ENCODE data around the gene COX4I1. TPM values are rescaled to one million over a fixed set of nuclear protein-coding genes. Genes with fewer than 3 reads are reported as not detected.

COX4I1 gene
- total RNA-seq, 1 experiment from 2014 or later = 839 TPM

DNA sequence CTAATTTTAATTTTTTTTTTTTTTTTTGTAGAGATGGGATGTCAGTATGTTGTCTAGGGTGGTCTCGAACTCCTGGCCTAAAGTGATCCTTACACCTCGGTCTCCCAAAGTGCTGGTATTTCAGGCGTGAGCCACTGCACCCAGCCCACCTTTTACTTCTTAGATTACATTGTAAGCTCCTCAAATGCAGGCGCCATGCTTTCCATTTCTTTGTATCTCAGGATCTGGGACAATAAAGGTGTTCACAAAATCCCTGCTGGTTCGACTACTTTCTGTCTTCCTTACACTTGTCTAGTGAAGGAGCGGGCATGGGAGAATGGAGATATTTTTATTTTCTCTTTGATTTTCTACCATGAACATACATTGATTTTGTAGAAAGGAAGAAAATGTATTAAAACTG lies 25.4 kb upstream of the COX4I1 start:
- H3K4me3 ChIP-seq (replicated peaks in 1 of 2; ENCODE audit: low read depth in 1 of 2, low read length in 2 of 2) = no peak overlapping the region
- no TSS peak for BruUV-seq (replicated peaks)
- POLR2A ChIA-PET = no interaction called here
- H3K79me2 ChIP-seq (ENCODE audit: insufficient read depth, low read length) = no peaks in the 10 kb centered on the region
- H3K4me1 ChIP-seq (ENCODE audit: control insufficient read depth in 1 of 2, insufficient read depth in 2 of 2, low read length in 2 of 2) = no peaks in the 10 kb centered on the region
- DNase-seq (ENCODE audit: low read depth, low spot score) (no peak), ATAC-seq (no peak)
- no peak overlapping the region for H3K4me2 ChIP-seq (ENCODE audit: low read length)
- H3K9ac ChIP-seq (ENCODE audit: low read length) = no peak overlapping the region
- H2AFZ ChIP-seq (ENCODE audit: low read depth, low read length, poor library complexity, severe bottlenecking) = no peak overlapping the region
- no peaks in the 10 kb centered on the region for H3K9me3 ChIP-seq (ENCODE audit: control insufficient read depth in 1 of 2, insufficient read depth in 1 of 2, low read depth in 1 of 2, low read length in 2 of 2)
- intact Hi-C loops (cut with micrococcal nuclease) = no loop called here
- TF ChIP-seq CBX3 (IDR thresholded peaks at IDR 0.05; ENCODE audit: low read depth) = no peak
- no peak for TF ChIP-seq ELF1 (IDR thresholded peaks at IDR 0.05; ENCODE audit: borderline replicate concordance, low read depth)
- TF ChIP-seq SIN3A (IDR thresholded peaks at IDR 0.05; ENCODE audit: low read depth) = no peak
- TF ChIP-seq RAD21 (IDR thresholded peaks at IDR 0.05; ENCODE audit: low read depth) = no peak
- no peak for TF ChIP-seq CEBPB (IDR thresholded peaks at IDR 0.05; ENCODE audit: low read depth)
- TF ChIP-seq, protein P1, sequence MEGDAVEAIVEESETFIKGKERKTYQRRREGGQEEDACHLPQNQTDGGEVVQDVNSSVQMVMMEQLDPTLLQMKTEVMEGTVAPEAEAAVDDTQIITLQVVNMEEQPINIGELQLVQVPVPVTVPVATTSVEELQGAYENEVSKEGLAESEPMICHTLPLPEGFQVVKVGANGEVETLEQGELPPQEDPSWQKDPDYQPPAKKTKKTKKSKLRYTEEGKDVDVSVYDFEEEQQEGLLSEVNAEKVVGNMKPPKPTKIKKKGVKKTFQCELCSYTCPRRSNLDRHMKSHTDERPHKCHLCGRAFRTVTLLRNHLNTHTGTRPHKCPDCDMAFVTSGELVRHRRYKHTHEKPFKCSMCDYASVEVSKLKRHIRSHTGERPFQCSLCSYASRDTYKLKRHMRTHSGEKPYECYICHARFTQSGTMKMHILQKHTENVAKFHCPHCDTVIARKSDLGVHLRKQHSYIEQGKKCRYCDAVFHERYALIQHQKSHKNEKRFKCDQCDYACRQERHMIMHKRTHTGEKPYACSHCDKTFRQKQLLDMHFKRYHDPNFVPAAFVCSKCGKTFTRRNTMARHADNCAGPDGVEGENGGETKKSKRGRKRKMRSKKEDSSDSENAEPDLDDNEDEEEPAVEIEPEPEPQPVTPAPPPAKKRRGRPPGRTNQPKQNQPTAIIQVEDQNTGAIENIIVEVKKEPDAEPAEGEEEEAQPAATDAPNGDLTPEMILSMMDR (IDR thresholded peaks at IDR 0.05 in 2 of 3, conservative IDR thresholded peaks at IDR 0.05 in 1 of 3; ENCODE audit: borderline replicate concordance in 1 of 3, insufficient read depth in 1 of 3, low read depth in 2 of 3, low read length in 2 of 3) = no peak
- TF ChIP-seq, protein P2, sequence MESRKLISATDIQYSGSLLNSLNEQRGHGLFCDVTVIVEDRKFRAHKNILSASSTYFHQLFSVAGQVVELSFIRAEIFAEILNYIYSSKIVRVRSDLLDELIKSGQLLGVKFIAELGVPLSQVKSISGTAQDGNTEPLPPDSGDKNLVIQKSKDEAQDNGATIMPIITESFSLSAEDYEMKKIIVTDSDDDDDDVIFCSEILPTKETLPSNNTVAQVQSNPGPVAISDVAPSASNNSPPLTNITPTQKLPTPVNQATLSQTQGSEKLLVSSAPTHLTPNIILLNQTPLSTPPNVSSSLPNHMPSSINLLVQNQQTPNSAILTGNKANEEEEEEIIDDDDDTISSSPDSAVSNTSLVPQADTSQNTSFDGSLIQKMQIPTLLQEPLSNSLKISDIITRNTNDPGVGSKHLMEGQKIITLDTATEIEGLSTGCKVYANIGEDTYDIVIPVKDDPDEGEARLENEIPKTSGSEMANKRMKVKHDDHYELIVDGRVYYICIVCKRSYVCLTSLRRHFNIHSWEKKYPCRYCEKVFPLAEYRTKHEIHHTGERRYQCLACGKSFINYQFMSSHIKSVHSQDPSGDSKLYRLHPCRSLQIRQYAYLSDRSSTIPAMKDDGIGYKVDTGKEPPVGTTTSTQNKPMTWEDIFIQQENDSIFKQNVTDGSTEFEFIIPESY (IDR thresholded peaks at IDR 0.05; ENCODE audit: extremely low read depth, insufficient replicate concordance, low read length) = no peak
- no peak for TF ChIP-seq FOSL1 (IDR thresholded peaks at IDR 0.05; ENCODE audit: low read depth)
- no peak for TF ChIP-seq EGR1 (IDR thresholded peaks at IDR 0.05; ENCODE audit: low read depth)
- no peak for TF ChIP-seq POLR2A (IDR thresholded peaks at IDR 0.05; ENCODE audit: borderline replicate concordance, extremely low read depth, insufficient read depth, insufficient read length)
- no peak for TF ChIP-seq POLR2AphosphoS5 (IDR thresholded peaks at IDR 0.05; ENCODE audit: low read depth, low read length)
- TF ChIP-seq, protein P3, sequence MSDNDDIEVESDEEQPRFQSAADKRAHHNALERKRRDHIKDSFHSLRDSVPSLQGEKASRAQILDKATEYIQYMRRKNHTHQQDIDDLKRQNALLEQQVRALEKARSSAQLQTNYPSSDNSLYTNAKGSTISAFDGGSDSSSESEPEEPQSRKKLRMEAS (IDR thresholded peaks at IDR 0.05) = no peak
- TF ChIP-seq SP1 (IDR thresholded peaks at IDR 0.05; ENCODE audit: low read depth) = no peak
- no peak for TF ChIP-seq ZFX (IDR thresholded peaks at IDR 0.05)
- TF ChIP-seq JUND (IDR thresholded peaks at IDR 0.05) = no peak
- TF ChIP-seq EZH2phosphoT487 (IDR thresholded peaks at IDR 0.05; ENCODE audit: borderline replicate concordance) = no peak
- RAD21 ChIA-PET (ENCODE audit: low non-redundant PET in 1 of 2, low total read pairs in 2 of 2, uncharacterized antibody in 2 of 2, unreplicated experiment in 2 of 2) = no interaction called here
- CTCF ChIA-PET = no interaction called here
- H3K27ac ChIP-seq (ENCODE audit: low read depth, low read length) = no peak overlapping the region
- H3K36me3 ChIP-seq (ENCODE audit: control insufficient read depth in 1 of 2, insufficient read depth in 2 of 2, low read length in 2 of 2) = peaks cover 12 to 14% of the 10 kb centered on the region in 2 experiments; a peak in 3 of 4 replicates
- H4K20me1 ChIP-seq (ENCODE audit: insufficient read depth) = no peaks in the 10 kb centered on the region
- no peaks in the 10 kb centered on the region for H3K9me2 ChIP-seq (ENCODE audit: insufficient read depth)
- H3K27me3 ChIP-seq (ENCODE audit: insufficient read depth, low read length) = no peaks in the 10 kb centered on the region

Measured in HCT116 (cell line).